Neural crest cell (in vitro differentiated cells): ENCODE data around the gene IFIH1. TPM values are rescaled to one million over a fixed set of nuclear protein-coding genes. Genes with fewer than 3 reads are reported as not detected.
A peak's percentile ranks its signal among the peaks of the same experiment; 100 is the strongest.

Experiments
- DNase-seq: peaks from one replicate; pipeline ENCODE4 v3.0.0; 2021; ENCODE audit warnings: low read depth, mixed read lengths, low spot score
- H3K27ac Mint-ChIP-seq: one replicate; pipeline ENCODE4 v1.8.0; 2021; ENCODE audit warnings: mild to moderate bottlenecking, mixed read lengths; ENCODE audit not compliant: unreplicated experiment
- H3K27me3 Mint-ChIP-seq: 2 replicates; pipeline ENCODE4 v1.8.0; 2021; ENCODE audit warnings: low read depth, mild to moderate bottlenecking, mixed read lengths
- H3K36me3 Mint-ChIP-seq: 2 replicates; pipeline ENCODE4 v1.8.0; 2021; ENCODE audit warnings: low read depth, mild to moderate bottlenecking, mixed read lengths
- H3K4me1 Mint-ChIP-seq: 2 replicates; pipeline ENCODE4 v1.8.0; 2021; ENCODE audit warnings: mixed read lengths
- H3K4me3 Mint-ChIP-seq: one replicate; pipeline ENCODE4 v1.8.0; 2021; ENCODE audit warnings: mild to moderate bottlenecking, mixed read lengths
- H3K9me3 Mint-ChIP-seq: 2 replicates; pipeline ENCODE4 v1.8.0; 2021; ENCODE audit warnings: mixed read lengths
- total RNA-seq: library from RNA; stranded (reverse); gene quantifications from 2 replicates; pipeline ENCODE4 v1.2.1, GENCODE V29; 2021
- TF ChIP-seq, protein P1 (sequence below): fragments of 200-600 bp; sonication (generic); conservative IDR thresholded peaks from 2 replicates; pipeline ENCODE4 v1.5.0; 2021; ENCODE audit warnings: antibody characterized with exemption, mild to moderate bottlenecking

IFIH1 gene
- total RNA-seq, 1 donor from 2014 or later = 0.23 TPM

DNA sequence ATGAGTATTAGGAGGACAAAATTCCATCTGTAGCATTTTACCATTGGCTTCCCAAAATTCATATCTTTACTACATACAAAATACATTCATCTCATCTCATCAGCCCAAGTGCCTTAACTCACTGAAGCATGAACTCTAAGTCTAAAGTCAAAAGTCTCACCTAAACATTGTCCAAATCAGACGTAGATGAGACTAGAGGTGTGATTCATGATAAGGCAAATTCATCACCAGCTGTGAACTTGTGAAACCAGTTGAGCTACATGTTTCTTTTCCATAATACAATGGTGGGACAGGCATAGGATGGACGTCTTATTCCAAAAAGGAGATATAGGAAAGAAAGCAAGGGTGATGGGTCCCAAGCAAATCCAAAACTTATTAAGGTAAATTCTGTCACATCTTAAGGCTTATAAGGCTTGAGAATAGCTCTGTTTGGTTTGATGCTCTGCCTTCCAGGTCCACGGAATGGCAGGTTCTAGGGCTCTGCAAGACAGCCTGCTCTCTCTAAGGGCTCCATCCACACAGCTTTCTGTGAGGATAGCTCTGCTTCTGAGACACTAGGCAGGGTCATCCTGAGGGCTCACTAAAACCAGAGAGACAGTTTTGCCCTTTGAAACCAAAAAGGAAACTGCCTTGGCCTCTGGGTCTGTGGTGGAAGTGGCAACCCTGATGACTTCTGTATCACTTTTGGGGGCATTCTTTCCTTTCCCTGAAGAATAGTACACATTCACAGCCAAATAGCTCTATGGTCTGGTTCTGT lies 9.6 kb downstream of the IFIH1 start:
- DNase-seq = no peak
- Mint-ChIP-seq H3K4me3 (no peak overlapping the region), H3K27me3 (peaks cover 23% of the 10 kb centered on the region), H3K27ac (no peak overlapping the region), H3K4me1 (no peaks in the 10 kb centered on the region), H3K36me3 (no peaks in the 10 kb centered on the region), H3K9me3 (no peaks in the 10 kb centered on the region)
- TF ChIP-seq, protein P1, sequence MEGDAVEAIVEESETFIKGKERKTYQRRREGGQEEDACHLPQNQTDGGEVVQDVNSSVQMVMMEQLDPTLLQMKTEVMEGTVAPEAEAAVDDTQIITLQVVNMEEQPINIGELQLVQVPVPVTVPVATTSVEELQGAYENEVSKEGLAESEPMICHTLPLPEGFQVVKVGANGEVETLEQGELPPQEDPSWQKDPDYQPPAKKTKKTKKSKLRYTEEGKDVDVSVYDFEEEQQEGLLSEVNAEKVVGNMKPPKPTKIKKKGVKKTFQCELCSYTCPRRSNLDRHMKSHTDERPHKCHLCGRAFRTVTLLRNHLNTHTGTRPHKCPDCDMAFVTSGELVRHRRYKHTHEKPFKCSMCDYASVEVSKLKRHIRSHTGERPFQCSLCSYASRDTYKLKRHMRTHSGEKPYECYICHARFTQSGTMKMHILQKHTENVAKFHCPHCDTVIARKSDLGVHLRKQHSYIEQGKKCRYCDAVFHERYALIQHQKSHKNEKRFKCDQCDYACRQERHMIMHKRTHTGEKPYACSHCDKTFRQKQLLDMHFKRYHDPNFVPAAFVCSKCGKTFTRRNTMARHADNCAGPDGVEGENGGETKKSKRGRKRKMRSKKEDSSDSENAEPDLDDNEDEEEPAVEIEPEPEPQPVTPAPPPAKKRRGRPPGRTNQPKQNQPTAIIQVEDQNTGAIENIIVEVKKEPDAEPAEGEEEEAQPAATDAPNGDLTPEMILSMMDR = no peak

DNA sequence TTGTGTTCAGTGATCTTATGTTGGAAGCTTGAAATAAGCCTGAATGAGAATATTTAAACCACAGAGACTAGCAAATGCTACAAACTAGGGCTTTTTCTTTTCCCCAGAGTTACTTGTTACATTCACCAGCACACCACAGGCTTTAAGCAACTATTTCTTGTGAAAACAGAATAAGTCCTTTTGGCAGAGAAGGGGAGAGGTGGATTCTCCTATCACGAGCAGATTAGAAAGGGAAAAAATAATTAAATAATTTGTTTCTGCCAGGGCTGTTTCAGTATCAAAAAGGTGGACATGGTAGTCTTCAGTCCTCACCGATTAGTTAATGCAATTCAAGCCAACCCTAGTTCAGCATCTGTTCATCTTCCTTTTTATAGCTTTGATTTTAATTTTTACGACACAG lies 12.6 kb downstream of the IFIH1 start:
- Mint-ChIP-seq H3K27ac (no peak overlapping the region), H3K27me3 (peaks cover 9% of the 10 kb centered on the region), H3K36me3 (no peaks in the 10 kb centered on the region), H3K4me3 (no peak overlapping the region), H3K4me1 (no peaks in the 10 kb centered on the region), H3K9me3 (no peaks in the 10 kb centered on the region)
- TF ChIP-seq, protein P1 = no peak
- DNase-seq = no peak

DNA sequence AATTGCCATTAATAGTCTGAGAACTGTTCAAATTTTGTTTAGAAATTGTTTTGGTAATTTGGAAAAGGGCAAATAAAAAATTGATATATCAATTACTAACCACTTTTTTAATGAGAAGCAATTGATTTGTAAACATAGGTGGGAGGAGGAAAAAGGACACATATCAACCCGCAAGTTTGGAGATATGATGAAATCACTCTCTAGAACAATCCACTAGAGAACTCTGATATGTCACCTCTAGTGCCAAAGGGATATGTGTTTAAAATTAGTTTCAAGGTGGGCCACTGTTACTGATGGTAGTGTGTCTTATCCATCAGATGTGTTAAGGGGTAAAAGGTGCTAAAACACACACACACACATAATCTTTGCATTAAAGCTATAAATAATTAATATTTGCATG lies 16.6 kb downstream of the IFIH1 start:
- no peaks in the 10 kb centered on the region for H3K9me3 Mint-ChIP-seq
- H3K36me3 Mint-ChIP-seq = no peaks in the 10 kb centered on the region
- TF ChIP-seq, protein P1 = no peak
- no peak overlapping the region for H3K4me3 Mint-ChIP-seq
- H3K27ac Mint-ChIP-seq = no peak overlapping the region
- DNase-seq = no peak
- H3K27me3 Mint-ChIP-seq = peaks cover 4% of the 10 kb centered on the region
- H3K4me1 Mint-ChIP-seq = no peaks in the 10 kb centered on the region

DNA sequence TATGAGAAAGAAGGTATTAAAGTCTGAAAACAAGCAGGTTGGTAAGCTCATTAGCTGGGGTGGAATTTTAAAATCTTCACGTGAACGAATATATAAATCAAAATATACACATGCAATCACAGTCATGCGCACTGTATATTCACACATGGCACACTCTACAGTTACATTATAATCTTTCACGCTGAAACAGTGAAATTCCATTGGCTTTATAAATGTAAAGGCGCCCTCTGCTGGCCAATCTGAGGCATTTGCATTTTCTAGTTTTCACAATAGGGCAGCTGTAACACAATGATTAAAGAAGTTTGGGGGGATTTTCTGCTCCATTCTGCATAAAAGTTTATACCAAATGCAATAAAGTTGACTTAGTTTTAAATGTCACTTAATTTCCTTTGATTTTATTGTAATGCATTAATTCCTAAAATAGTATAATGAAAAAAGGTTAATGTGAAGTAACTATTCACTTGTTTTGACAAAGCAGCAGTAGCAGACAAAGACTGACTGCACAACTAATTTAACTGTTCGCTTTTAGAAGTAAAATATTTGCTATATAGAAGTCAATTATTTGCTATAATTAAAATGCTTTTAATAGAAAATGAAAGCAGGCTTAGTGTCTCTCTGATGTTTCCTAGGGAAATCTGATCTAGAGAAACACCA lies 17.2 kb downstream of the IFIH1 start:
- no peaks in the 10 kb centered on the region for H3K36me3 Mint-ChIP-seq
- no peaks in the 10 kb centered on the region for H3K9me3 Mint-ChIP-seq
- no peaks in the 10 kb centered on the region for H3K4me1 Mint-ChIP-seq
- DNase-seq = peak; percentile 47
- H3K4me3 Mint-ChIP-seq = no peak overlapping the region
- H3K27me3 Mint-ChIP-seq = peaks cover 4% of the 10 kb centered on the region
- TF ChIP-seq, protein P1 = peak; percentile 92
- no peak overlapping the region for H3K27ac Mint-ChIP-seq

DNA sequence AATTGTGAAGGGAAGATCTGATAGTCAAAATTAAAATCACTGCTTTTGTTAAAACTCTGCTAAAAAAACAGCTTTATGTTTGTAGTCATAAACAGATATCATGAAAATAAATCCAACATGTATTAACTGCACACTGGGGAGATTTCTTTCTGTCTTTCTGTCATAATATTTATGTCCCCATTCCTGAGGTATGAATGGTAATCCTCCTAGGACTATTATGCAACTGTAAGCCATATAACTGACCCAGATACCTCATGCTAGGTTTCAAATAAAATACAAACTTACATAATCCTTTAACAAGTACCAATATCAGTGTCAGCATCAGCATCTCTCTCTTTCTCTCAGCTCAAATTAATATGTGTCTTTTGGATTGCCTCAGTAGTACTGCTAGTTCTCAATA lies 18.2 kb downstream of the IFIH1 start:
- TF ChIP-seq, protein P1 = no peak
- DNase-seq = no peak
- Mint-ChIP-seq H3K27me3 (peaks cover 10% of the 10 kb centered on the region), H3K4me3 (no peak overlapping the region), H3K4me1 (no peaks in the 10 kb centered on the region), H3K27ac (no peak overlapping the region), H3K36me3 (no peaks in the 10 kb centered on the region), H3K9me3 (no peaks in the 10 kb centered on the region)
